HepG2 (cell line): Measurements from ENCODE around the gene AAGAB. TPM values are rescaled to one million over a fixed set of nuclear protein-coding genes. Genes with fewer than 3 reads are reported as not detected.

ENCODE experiments used
- ATAC-seq: fragments of 200-7000 bp; cut with Tn5 transposase; 3 replicates; pipeline ENCODE4 v1.9.1; 2020; ENCODE audit warnings: mild to moderate bottlenecking, moderate library complexity
- BruUV-seq: library from RNA; stranded (reverse); fragments of 400-500 nt; replicated peaks from 2 replicates; lab custom pipeline; 2021; lab: Mats Ljungman, UMichigan
- CTCF ChIA-PET: fragments of 300-600 bp; formaldehyde crosslinking; extraction: SDS; loops from one replicate; lab custom pipeline; 2021; ENCODE audit warnings: low total read pairs, inconsistent platforms, low intra/inter-chr PET ratio; lab: Yijun Ruan, JAX
- POLR2A ChIA-PET: fragments of 350-600 bp; sonication (Branson Sonifier 250); formaldehyde crosslinking; loops from one replicate; lab custom pipeline; 2020; ENCODE audit warnings: antibody characterized with exemption, inconsistent platforms; lab: Yijun Ruan, JAX
- DNase-seq: peaks from one replicate; pipeline ENCODE4 v3.0.0-alpha.2; 2015; ENCODE audit warnings: low spot score
- FAIRE-seq: peaks from 3 replicates; lab custom pipeline; 2011; peaks lifted over from hg19 to GRCh38; lab: Jason Lieb, UNC
- H2AFZ ChIP-seq: one replicate; pipeline ENCODE4 v1.6.1; 2011; ENCODE audit warnings: low read length, inconsistent platforms
- H3K27ac ChIP-seq: fragments of 300-600 bp; 3 replicates; pipeline ENCODE4 v1.8.0; 2011; ENCODE audit warnings: mixed run types, mild to moderate bottlenecking, mixed read lengths, low read length, inconsistent platforms; ENCODE audit not compliant: insufficient read depth; ENCODE audit errors: extremely low read length
- H3K27me3 ChIP-seq, 2 experiments: fragments of 200-600 bp in 1 of 2; 2 replicates in 1 of 2; 3 replicates in 1 of 2; pipeline versions ENCODE4 v1.6.0 to v1.8.0; 2011; ENCODE audit warnings: low read length in 2 of 2, mild to moderate bottlenecking in 2 of 2, moderate library complexity in 2 of 2, inconsistent platforms in 1 of 2; ENCODE audit not compliant: insufficient read depth in 2 of 2, control insufficient read depth in 1 of 2
- H3K36me3 ChIP-seq, 2 experiments: fragments of 200-600 bp in 1 of 2; replicated peaks in 1 of 2; 2 replicates in 1 of 2; 3 replicates in 1 of 2; pipeline versions ENCODE4 v1.5.1 to v1.8.0; 2011; ENCODE audit warnings: low read length in 2 of 2, inconsistent platforms in 1 of 2; ENCODE audit not compliant: insufficient read depth in 2 of 2, control insufficient read depth in 1 of 2
- H3K4me1 ChIP-seq: 2 replicates; pipeline ENCODE4 v1.5.1; 2012; ENCODE audit warnings: low read length, inconsistent platforms; ENCODE audit not compliant: insufficient read depth
- H3K4me2 ChIP-seq: 2 replicates; pipeline ENCODE4 v1.6.0; 2011; ENCODE audit warnings: low read depth, low read length, inconsistent platforms
- H3K4me3 ChIP-seq, 3 experiments: fragments of 200-600 bp in 1 of 3; sonication (generic), shearing (Covaris generic) in 1 of 3; replicated peaks in 1 of 3; 2 replicates each; pipeline ENCODE4 v1.5.1; 2011 to 2016; ENCODE audit warnings: low read length in 3 of 3, inconsistent platforms in 2 of 3, low read depth in 2 of 3, mild to moderate bottlenecking in 2 of 3, control low read depth in 1 of 3, mixed read lengths in 1 of 3; ENCODE audit not compliant: insufficient read depth in 1 of 3
- H3K79me2 ChIP-seq: one replicate; pipeline ENCODE4 v1.6.1; 2011; ENCODE audit warnings: low read length, inconsistent platforms; ENCODE audit not compliant: insufficient read depth
- H3K9ac ChIP-seq: 2 replicates; pipeline ENCODE4 v1.6.0; 2011; ENCODE audit warnings: mild to moderate bottlenecking, low read depth, low read length, inconsistent platforms; ENCODE audit not compliant: insufficient read depth
- H3K9me3 ChIP-seq: 2 replicates; pipeline ENCODE4 v1.5.1; 2012; ENCODE audit warnings: mild to moderate bottlenecking, low read length
- H4K20me1 ChIP-seq: 2 replicates; pipeline ENCODE4 v1.6.0; 2011; ENCODE audit warnings: inconsistent platforms, mild to moderate bottlenecking, low read length, moderate library complexity; ENCODE audit not compliant: insufficient read depth
- CEBPZ ChIP-seq: IDR thresholded peaks from 2 replicates; pipeline ENCODE4 v1.6.1; 2012; ENCODE audit warnings: low read length, improper control_type of control experiment
- HDAC6 ChIP-seq: fragments of 200-600 bp; sonication (generic); IDR thresholded peaks from 2 replicates; pipeline ENCODE4 v1.7.0; 2017; ENCODE audit warnings: mild to moderate bottlenecking, antibody characterized with exemption, low read length, low read depth
- NONO ChIP-seq, 2 experiments: fragments of 450-650 bp in 1 of 2; sonication (generic) in 1 of 2; formaldehyde crosslinking in 1 of 2; IDR thresholded peaks in 1 of 2; conservative IDR thresholded peaks in 1 of 2; 2 replicates each; pipeline versions ENCODE4 v1.6.1 to v1.8.0; 2017 to 2022; ENCODE audit warnings: mild to moderate bottlenecking in 1 of 2, missing genetic modification reagents in 1 of 2, moderate library complexity in 1 of 2
- SMARCE1 ChIP-seq: fragments of 450-650 bp; IDR thresholded peaks from 2 replicates; pipeline ENCODE4 v1.6.1; 2017; ENCODE audit warnings: borderline replicate concordance
- SPEN ChIP-seq: sonication (generic); formaldehyde crosslinking; IDR thresholded peaks from 2 replicates; pipeline ENCODE4 v1.5.1; 2020; ENCODE audit warnings: low read depth, mild to moderate bottlenecking, missing genetic modification reagents
- ZNF275 ChIP-seq: sonication (generic); formaldehyde crosslinking; IDR thresholded peaks from 2 replicates; pipeline ENCODE4 v1.8.0; 2022; ENCODE audit warnings: missing genetic modification reagents, mild to moderate bottlenecking, inconsistent platforms, borderline replicate concordance
- ZNF580 ChIP-seq: IDR thresholded peaks from 2 replicates; pipeline ENCODE4 v1.6.1; 2016; ENCODE audit warnings: low read depth, borderline replicate concordance
- ZNF747 ChIP-seq: sonication (generic); formaldehyde crosslinking; IDR thresholded peaks from 2 replicates; pipeline ENCODE4 v1.8.1; 2023; ENCODE audit warnings: missing genetic modification reagents, mild to moderate bottlenecking, borderline replicate concordance
- WGBS: methylation state at CpG from one replicate; pipeline ENCODE4 v1.1.6; 2017; ENCODE audit warnings: low lambda C conversion rate; 5-methylcytosine and 5-hydroxymethylcytosine counted together
- in situ Hi-C: cut with HindIII; loops from 2 replicates; pipeline ENCODE4 v1.10.0; 2017; ENCODE audit warnings: low pct_unique_long_range_greater_than_20kb; ENCODE audit not compliant: extremely low pct_ligation_motif_present
- intact Hi-C: fragments of 100-400 bp; cut with micrococcal nuclease; formaldehyde crosslinking; loops from one replicate; pipeline ENCODE4 v1.10.0; 2022; ENCODE audit not compliant: unreplicated experiment
- polyA plus RNA-seq, 8 experiments: library from polyadenylated mRNA; depleted of rRNA in 3 of 8; stranded (reverse) in 7 of 8; unstranded in 1 of 8; fragments of >200 nt; fragmentation: Illumina TruSeq in 4 of 8; extraction: Trizol in 4 of 8; gene quantifications; 2 replicates each; pipeline versions ENCODE4 v1.2.1 to v1.2.3, GENCODE V29; 2011 to 2016; ENCODE audit warnings: low read depth in 4 of 8, missing spikeins in 1 of 8, mixed read lengths in 1 of 8; ENCODE audit not compliant: insufficient read depth in 1 of 8
- total RNA-seq, 5 experiments: library from RNA; depleted of rRNA; stranded (reverse); fragments of >200 nt; fragmentation: Illumina TruSeq; extraction: Trizol; gene quantifications; 2 replicates each; pipeline ENCODE4 v1.2.3, GENCODE V29; 2016; ENCODE audit warnings: low read depth in 1 of 5

AAGAB gene
- total and polyA plus RNA-seq, 2 of the 13 experiments (the other 11 are each of a cell fraction or from before 2014, with no cell fraction given) = 8.0 to 34.9 TPM

- CTCF ChIA-PET = no interaction called here
- intact Hi-C loops = no loop called here
- peaks cover 12% of the 10 kb centered on the region; the same call in 1 of the 2 replicates for H4K20me1 ChIP-seq
- in situ Hi-C loops = no loop called here
- no peaks in the 10 kb centered on the region for H3K27me3 ChIP-seq
- peaks cover 6% of the 10 kb centered on the region for H3K79me2 ChIP-seq
- H3K27ac ChIP-seq = no peak overlapping the region
- DNase-seq (no peak), ATAC-seq (no peak), FAIRE-seq (no peak)
- H2AFZ ChIP-seq = no peak overlapping the region
- POLR2A ChIA-PET = no interaction called here
- H3K4me2 ChIP-seq = no peak overlapping the region
- H3K36me3 ChIP-seq = peaks cover 52 to 79% of the 10 kb centered on the region in 2 experiments
- no peak overlapping the region for H3K4me3 ChIP-seq
- no peak overlapping the region for H3K9ac ChIP-seq
- TF ChIP-seq ZNF747 (CRISPR knock-in tag) = no peak
- TF ChIP-seq ZNF580 (CRISPR knock-in tag) = no peak
- 93% methylated on average over 12 of the region's 13 CpGs for WGBS
- no peaks in the 10 kb centered on the region for H3K9me3 ChIP-seq
- H3K4me1 ChIP-seq = no peaks in the 10 kb centered on the region
- BruUV-seq = no TSS peak
Measured at GRCh38 chr15:67166280-67167009, 88.0 kb downstream of the AAGAB start.

GRCh38 chr15:67165254-67166253 is 88.9 kb downstream of the AAGAB start:
- WGBS = 96% methylated on average over 34 of the region's 34 CpGs
- DNase-seq (no peak), FAIRE-seq (no peak), ATAC-seq (no peak)
- no peak overlapping the region for H2AFZ ChIP-seq
- H3K27ac ChIP-seq = no peak overlapping the region
- CTCF ChIA-PET = no interaction called here
- H3K4me3 ChIP-seq = no peak overlapping the region
- peaks cover 10% of the 10 kb centered on the region for H3K79me2 ChIP-seq
- no peaks in the 10 kb centered on the region for H3K27me3 ChIP-seq
- H3K9me3 ChIP-seq = no peaks in the 10 kb centered on the region
- POLR2A ChIA-PET = no interaction called here
- in situ Hi-C loops = no loop called here
- H3K4me2 ChIP-seq = no peak overlapping the region
- peaks cover 47 to 70% of the 10 kb centered on the region in 2 experiments for H3K36me3 ChIP-seq
- peaks cover 7% of the 10 kb centered on the region for H3K4me1 ChIP-seq
- no peak overlapping the region for H3K9ac ChIP-seq
- H4K20me1 ChIP-seq = peaks cover 12% of the 10 kb centered on the region; the same call in 1 of the 2 replicates
- BruUV-seq = no TSS peak
- intact Hi-C loops = no loop called here
- no peak for TF ChIP-seq HDAC6
- no peak for TF ChIP-seq CEBPZ
- no peak for TF ChIP-seq SPEN (CRISPR knock-in tag)
- no peak for TF ChIP-seq NONO (IDR thresholded peaks at IDR 0.05)
- TF ChIP-seq NONO (CRISPR knock-in tag; conservative IDR thresholded peaks at IDR 0.05) = no peak
- TF ChIP-seq ZNF275 (CRISPR knock-in tag) = no peak
- no peak for TF ChIP-seq SMARCE1
